ENCODE results near the gene LPP.

LPP gene

DNA sequence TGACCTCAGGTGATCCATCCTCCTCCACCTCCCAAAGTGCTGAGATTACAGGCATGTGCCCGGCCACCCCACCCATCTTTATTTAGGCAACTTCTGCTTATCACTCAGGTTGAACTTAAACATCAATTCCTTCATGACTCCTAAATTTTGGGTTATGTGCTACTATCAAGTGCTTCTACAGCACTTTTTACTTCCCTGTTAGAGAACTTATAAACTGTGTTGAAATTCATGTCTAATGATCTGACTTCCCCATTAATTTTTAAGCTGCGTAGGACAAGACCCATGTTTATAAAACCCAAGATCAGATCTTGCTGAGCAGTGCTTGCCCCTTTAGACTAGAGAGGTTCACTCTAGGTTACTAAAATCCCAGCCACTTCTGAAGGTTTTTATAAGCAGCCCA lies 751.6 kb downstream of the LPP start:
- no peak for FAIRE-seq

DNA sequence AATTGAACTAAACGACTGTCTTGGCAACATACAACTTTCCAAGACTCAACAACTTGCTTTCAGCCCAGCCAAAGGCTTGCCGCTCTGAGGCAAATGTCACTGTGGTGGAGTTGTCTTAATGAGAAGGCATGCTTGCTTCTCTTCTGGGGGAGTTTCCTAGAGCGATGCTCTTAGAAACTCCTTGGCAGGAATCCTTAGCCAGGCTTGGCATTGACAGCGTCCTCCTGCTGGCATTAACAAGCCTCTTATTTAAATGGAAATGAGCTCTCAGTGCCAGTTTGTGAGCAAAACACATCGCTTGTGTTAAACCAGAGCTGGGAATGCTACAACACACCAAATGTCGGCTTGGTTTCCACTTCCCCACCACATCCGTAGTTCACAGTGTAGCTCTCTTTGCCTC lies 752.3 kb downstream of the LPP start:
- no peak for FAIRE-seq

DNA sequence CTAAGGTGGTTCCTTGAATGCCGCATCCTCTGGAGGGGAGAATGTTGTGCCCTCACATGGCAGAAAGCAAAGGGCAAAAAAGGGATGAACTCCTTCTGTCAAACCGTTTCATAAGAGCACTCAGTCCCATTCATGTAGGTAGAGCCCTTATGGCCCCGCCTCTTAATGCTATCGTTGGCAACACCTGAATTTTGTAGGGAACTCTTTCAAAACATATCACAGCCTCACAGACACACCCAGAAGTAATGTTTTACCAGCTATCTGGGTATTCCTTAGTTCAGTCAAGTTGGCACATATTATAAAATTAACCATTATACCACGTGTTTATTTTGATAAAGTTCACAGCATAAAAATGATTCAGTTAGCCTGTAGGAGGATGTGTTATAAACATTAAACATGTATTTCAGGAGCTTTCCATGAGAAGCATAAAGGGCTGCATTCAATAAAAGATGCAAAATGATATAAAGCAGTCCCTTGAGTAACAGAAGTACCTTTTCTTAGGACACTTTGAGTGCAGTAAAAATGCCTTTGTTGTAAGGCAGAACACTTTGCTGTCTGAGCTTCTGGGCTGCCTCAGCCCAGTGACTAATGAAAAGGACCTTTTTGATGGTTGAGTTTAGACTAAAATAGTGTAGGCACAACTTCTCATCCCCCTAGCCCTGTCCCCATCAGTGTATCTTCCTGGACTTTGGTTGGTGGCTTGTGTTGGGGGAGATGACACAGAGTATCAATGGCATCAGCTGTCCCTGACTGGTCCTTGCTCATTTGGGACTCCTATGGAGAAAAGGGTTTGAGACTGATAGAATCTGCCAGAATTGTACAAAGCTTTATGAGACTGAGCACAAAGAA lies 754.3 kb downstream of the LPP start:
- FAIRE-seq, result no peak

DNA sequence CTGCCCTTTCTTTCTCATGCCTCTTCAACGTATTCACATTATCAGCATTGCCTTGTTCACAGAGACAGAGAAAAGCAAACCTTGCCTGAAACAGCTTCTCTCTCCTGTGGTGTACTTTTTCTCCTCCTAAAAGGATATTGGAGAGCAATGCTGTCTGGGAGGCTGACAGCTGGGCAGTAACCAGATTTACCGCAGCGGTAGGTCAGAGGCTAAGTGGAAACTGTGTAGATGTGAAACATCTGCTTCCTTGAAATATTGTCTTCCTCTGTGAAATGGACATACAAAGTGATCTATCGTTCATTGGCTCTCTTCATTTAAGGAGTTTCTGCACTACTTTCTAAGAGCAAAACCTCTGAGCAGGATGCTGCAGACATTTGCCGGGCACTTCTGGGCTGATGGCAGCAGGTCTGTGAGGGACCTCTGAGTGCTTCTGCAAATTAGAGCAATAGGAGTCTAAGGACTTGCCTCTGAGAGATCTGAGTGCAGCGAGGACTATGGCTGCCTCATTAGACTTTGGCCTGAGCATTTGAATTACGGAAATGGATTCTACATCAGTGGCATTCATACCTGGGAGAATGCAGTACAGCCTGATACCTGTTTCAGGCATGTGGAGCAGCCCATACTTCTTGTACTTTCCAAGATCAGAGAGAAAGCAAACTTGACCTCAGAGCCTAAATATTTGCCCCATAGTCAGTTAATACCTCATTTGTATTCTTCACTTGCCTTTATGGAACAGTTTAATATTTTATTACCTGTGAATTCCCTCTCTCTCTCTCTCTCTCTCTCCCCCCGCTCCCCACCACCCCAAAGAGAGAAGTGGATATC lies 757.3 kb downstream of the LPP start:
- no peak for FAIRE-seq

DNA sequence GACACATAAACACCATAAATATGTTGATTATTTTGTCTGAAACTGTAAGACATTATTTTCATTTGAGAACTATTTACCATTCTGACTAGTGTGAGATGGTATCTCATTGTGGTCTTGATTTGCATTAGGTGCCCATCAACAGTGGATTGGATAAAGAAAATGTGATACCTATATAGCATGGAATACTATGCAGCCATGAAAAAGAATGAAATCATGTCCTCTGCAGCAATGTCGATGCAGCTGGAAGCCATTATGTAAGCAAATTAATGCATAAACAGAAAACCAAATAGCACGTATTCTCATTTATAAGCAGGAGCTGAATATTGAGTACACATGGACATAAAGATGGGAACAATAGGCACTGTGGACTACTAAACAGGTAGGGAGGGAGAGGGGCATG lies 759.1 kb downstream of the LPP start:
- no peak for FAIRE-seq

DNA sequence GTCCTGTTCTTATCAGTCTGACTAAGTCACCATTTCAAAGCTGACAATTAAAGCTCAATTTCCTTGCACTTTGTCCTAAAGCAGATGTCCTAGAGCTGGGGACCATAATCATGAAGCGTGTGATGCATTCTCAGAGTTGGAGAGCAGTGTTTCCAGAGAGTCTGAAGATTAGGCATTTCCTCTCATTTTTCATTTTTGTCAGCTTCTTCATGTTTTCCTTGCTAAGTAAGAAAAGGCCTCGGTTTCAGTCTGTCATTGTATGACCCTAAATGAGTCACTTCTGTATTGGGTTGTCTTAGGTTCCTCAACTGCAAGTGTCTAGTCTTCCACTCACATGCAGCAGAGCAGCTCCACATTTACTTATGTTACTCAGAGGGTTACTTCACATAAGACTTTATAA lies 760.6 kb downstream of the LPP start:
- no peak for FAIRE-seq

DNA sequence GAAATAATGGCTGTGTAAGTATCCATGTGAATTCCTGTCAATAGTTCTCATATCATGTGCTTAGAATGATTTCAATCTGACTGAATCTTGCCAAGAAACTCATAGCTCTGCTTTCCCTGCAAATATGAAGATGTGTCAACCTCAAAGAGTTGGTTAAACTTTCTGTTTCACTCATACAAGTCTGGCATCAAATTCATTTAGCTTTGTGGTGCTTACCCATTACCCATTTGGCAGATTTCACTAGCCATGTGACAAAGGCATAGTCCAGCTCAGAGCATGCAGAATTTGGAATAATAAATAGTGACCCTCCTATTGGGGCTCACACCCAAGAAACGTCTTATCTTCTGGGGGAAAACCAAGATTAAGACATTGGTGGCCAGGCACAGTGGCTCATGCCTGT lies 761.2 kb downstream of the LPP start:
- FAIRE-seq, result no peak

DNA sequence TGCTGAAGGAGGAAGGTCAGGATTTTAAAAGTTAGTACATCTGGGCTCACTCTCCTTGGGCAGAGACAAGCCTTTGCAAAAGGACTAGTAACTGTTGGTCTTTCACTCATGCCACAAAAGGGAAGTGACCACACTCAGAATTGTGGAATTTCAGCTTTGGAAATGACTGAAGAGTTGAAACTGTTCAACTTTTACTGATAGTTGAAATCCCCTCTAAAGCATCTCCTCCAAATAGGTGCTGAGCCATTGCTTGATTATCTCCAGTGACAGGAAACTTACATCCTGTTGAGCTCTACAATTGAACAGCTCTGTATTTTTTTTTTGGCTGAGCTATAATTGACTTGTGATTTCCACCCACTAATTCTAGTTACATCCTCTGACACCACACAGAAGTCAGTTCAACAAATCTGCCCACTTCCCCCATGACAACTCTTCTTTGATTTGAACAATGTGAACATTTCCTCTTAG lies 763.0 kb downstream of the LPP start:
- no peak for FAIRE-seq

DNA sequence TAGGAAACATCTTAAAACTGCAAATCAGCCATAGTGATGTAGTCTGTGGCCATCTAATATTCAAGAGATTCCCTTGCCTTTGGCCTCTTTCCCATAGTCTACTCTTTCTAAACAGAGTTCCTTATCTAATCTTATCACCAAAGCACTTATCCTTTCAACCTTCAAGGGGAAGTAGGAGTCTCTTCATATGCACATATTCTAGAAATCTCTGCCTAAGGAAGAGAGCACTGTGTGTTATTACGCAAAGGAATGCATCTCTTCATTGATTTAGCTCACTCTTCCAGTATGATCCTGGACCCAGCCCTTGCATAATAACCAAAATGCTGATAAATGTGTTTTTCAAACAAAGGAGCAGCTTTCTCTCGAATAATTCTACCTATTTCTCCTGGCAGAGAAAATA lies 764.1 kb downstream of the LPP start:
- FAIRE-seq, result no peak

DNA sequence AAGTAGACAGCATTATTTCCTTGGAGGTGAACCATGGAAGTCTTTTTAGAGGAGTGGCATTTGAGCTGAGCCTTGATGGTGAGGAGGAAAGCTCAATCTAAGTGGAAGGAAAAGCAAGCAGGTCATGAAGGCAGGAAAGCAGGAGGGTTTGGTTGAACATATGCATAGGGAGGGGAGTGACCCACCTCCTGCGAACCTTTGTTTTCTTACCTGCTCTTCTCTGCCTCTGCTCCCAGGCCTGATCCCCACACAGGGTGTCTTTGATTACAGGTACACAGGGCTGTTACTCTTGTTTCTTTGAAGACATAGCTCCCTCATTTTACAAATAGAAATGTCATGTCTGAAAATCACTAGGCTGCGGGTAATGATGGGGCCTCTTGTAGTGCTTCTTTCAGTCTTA lies 769.7 kb downstream of the LPP start:
- no peak for FAIRE-seq

DNA sequence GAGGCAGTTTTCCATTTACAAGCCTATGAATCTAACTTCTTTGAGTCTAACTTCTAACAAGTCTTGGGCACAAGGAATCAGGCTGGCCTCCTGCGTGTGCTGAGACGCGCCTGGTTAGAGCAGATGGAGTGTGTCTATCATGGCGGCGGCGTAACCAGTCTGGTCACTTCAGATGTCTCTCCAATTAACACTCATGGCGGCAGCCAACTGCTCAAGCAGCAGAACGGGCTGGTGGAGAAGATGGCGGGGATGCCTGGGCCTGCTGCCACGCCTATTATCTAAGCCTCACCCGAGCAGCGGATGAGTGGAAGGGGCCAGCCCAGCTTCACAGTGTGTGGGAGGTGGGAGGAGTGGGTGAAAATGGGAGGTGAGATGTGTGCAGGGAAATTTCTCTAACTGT lies 771.4 kb downstream of the LPP start:
- no peak for FAIRE-seq

DNA sequence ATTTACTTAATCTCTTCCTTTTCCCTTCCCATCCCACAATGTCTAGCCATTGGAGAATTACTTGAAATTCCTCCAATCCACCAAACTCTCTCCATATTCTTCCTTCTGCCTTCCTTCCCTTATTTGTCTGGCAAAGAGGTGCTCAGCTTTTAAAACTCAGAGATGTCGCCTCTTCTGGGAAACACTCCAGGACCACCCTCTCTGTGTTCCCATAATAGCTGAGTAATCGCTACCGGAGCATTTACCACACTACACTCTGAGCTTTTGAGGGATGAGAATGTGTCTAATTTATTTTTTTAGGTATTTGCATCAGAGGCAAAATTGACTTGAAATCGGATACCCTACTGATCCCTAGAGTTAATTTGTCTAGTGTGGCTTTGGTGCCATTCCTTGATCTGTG lies 772.2 kb downstream of the LPP start:
- no peak for FAIRE-seq

DNA sequence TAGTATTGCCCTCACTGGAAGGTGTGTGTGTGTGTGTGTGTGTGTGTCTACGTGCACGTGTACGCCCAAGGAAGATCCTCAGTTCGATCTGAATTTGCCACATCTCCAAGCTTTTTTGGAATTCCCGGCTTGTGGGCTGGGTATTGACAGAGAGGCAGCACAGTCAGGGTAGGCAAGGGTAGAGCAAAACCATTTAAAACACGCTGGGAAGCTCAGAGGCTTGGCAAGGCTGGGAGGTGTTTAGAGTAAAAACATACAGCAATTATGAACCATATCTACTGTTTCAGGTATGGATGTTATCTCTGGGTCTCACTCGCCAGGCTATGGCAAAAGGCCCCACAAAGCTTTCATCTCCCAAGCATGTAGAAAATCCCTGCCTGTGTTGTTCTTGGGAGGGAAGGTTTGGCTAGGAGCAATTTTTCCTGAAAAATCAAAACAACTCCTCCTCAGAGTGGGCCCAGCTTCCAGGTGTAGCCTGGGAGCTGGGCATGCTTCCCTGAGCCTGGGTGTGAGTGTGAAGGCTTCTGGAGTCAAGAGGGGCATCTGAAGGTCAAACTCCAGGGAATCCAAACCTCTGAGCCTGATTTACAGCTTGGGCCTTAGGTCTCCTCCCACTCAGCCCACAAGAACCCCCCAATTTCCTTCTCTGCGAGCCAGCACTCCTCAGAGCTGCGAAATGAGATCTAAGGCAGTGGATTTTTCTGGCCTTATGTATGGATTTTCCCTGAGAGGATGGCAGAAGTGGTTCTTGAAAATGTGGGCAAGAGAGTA lies 773.0 kb downstream of the LPP start:
- FAIRE-seq, result no peak

DNA sequence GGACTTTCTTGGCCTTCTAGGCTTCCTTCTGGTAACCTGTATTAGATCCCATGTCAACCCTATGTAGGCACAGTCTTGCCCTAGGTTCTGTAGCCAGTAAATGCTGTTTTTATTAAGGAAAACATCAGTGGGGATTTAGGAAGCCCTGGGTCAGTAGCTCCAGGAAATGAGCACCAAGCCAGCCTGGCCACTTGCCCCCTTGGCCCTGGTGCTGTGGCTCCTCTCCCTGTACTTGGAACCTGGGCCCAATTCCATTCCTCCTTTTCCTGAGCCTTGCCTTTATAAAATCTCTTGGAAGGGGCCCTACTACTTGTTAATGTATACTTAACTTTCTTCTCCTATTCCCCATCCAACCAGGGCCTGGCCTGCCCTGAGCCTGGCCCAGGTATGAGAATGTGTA lies 774.0 kb downstream of the LPP start:
- no peak for FAIRE-seq

DNA sequence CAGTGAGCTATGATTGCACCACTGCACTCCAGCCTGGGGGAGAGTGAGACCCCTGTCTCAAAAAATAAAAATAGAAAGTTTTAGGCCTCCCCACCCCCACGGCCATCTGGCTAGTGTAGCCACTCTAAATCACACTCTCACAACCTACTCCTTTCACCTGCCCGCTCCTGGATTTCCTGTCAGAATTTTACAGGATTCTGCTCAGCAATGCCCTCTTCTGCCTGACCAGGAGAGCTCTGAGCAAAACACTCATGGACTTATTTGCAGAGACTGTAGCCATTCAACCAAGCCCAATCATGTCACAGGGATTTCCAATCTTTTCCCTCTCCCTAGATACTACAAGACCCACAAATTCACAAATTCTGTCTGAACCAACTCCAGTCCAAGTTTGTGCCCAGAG lies 775.2 kb downstream of the LPP start:
- no peak for FAIRE-seq

DNA sequence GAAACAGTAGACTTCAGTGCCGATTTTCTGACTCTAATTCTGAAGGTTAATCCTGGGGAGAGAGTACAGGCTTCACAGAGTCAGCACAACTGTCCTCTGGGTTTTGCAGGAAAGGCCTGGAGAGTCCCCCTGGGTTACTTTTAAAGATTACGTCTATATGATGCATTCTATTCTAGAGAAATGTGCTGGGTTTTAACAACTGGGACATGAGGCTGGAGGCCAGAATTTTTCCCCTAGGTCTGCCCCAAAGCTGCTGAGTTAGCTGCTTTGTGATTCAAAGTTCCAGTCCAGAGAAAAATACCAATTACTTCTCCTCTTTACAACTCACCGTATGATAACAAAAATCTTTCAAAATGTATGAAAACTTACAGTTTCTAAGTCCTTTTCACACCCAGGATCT lies 777.1 kb downstream of the LPP start:
- FAIRE-seq, result no peak

DNA sequence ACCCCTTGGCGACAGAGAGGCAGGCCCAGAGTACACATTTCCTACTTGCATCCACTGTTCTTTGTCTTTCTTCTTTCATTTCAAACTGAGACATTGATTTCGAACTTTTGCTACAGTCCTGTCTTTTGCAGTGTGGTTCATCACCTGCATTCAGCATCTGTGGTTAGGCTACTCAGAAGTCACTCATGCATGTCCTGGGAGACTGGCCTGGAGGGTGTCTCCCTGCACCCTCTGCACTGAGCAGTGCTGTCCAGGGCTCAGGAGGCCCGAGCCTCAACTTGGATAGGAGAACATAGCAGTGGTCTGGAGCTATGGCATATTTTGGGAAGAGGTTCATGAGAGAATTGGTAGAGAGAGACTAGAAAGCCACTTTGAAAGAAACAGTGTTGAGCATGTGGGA lies 777.6 kb downstream of the LPP start:
- FAIRE-seq, result no peak

DNA sequence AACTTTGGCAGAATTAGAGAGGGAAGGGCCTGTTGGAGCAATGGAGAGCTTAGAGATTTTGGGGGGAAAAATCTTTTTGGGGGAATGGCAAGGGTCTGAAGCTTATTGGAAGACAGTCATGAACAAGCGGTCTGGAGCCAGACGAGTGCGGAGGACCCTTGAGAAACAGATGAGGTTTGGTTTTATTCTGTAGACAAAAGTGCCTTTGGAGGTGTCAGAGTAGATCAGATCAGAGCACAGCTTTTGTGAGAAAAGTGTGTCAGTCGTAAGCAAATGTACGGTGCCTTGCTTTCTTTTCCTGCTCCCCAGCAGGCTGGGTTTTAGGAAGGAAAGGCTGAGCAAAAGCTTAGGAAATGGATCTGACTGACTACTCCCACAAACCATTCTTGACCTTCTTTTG lies 781.0 kb downstream of the LPP start:
- FAIRE-seq, result no peak

DNA sequence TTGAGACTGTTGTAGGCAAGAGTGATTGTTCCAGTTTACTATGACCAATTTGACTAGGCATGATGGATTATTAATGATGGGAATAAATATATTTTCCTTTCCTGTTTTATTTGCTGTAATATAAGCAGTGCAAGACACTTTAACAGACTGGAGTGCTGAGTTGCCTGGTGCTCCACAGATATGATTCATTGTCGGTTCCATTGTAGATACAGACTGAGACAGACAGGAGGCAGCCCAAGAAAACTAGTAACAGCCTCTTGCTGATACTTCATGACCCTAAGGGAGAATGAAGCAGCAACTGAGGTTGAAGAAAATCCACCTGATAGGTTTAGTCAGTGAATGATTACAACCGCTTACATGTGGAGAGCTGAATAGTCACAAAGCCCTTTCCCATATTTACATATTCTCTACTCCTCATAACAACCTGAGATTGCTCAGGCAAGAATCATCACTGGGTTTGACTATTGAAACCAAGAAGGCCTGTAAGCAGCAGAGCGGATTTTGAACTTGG lies 782.7 kb downstream of the LPP start:
- no peak for FAIRE-seq

DNA sequence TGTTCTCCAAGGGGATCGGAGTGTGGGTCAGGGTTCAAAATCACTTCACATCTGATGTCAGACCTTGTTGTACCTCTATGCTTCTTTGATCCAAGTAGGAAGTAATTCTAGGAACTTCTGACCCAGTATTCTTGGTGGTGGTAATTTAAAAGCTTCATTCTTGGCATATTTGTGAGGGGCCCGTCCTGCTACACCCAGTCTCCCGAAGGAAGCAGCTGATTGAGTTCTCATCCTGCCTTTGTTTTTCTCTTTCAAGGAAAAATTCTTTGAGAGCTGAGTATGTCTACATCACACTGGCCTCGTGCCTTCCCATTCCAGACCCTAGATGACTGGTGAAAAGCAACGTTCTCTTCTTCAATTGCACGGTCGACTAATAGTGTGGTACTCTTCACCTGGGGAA lies 783.4 kb downstream of the LPP start:
- no peak for FAIRE-seq

DNA sequence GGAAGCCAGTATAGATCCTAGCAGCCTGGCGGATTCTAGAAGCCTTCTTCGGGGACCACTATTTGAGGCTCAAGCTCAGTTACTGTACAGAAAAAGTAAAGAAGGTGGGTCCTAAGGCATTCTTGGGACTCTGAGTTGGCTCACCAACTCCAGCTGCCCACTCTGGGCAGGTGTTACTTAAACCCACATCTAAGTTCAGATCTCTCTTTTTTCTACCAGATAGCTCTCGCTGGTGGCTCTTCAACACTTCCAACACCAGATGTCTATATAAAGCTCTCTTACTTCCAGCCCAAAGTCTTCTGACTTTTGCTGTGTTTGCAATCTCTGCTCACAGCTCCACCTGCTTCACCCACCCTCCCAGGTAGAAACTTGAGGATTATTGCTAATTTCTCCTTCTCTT lies 785.0 kb downstream of the LPP start:
- FAIRE-seq, result no peak

DNA sequence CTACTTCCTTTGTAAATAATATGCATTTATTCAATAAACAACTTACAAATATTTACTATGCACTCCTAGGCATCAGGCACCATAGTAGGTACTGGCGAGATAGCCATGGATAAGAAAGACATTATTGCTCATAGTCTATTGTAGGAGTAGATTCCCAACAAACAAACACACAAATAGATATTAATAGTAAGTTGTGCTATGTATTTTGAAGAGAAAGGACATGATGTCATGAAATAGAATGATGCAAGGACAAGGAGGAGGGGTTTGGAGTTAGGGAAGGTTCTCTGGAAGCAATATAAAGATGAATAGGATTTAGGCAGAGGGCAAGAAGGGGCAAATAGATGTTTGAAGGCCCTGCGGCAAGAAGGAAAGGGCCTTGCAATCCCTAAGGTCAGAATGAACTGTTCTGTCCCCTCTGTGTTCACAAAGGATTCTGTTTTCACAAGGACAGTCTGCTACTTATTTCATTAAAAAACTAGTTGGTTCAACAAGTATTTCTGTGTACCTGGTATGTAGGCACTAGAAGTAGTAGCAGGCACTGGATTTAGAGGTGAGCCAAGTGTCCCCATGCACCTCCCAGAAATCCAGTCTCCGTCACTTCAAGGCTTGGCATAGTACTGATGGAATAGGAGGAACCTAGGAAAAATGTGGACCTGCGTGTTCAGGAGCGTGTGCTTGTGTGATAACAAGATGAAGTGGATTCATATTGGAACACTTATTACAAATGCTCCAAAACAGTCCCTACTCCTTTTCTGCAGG lies 786.0 kb downstream of the LPP start:
- no peak for FAIRE-seq
